ENCODE results near the gene ORAI2.
A peak's percentile ranks its signal among the peaks of the same experiment; 100 is the strongest.
"Not testable (repeated sequence)": the region's sequence is repeated elsewhere in the genome, so short reads cannot be mapped to it uniquely, and the experiment has no call there.

The ORAI2 gene

GRCh38 chr7:102433219-102434038 is at the start of gene ORAI2:
Gene ORAI2, plus strand, starts transcription at chr7:102433575. Its CDS starts 5,382 bp downstream, at chr7:102438957.
- peak; percentile 64 to 82 (median 76) for DNase-seq (ENCODE audit: low read depth in 4 of 4, low spot score in 1 of 4)

GRCh38 chr7:102387064-102387463 is 46.3 kb upstream of the ORAI2 start:
- DNase-seq (ENCODE audit: low read depth in 4 of 4, low spot score in 1 of 4) = no peak

GRCh38 chr7:102389810-102390209 is 43.6 kb upstream of the ORAI2 start:
- DNase-seq (ENCODE audit: low read depth in 4 of 4, low spot score in 1 of 4) = no peak

GRCh38 chr7:102390697-102391484 is 42.5 kb upstream of the ORAI2 start:
- DNase-seq (ENCODE audit: low read depth in 4 of 4, low spot score in 1 of 4) = peak; percentile 39 to 57 (median 46)

- no peak for DNase-seq (ENCODE audit: low read depth in 4 of 4, low spot score in 1 of 4)
Observed at GRCh38 chr7:102392330-102392729, 41.0 kb upstream of the ORAI2 start.

- no peak for DNase-seq (ENCODE audit: low read depth in 4 of 4, low spot score in 1 of 4)
Observed at GRCh38 chr7:102393467-102393866, 39.9 kb upstream of the ORAI2 start.

GRCh38 chr7:102395592-102395872 is 37.8 kb upstream of the ORAI2 start:
- DNase-seq (ENCODE audit: low read depth in 4 of 4, low spot score in 1 of 4) = no peak

- peak; percentile 49 to 71 (median 62) for DNase-seq (ENCODE audit: low read depth in 4 of 4, low spot score in 1 of 4)
Observed at GRCh38 chr7:102395873-102396709, 37.3 kb upstream of the ORAI2 start, which contains the start of gene PRKRIP1. Gene PRKRIP1, plus strand, starts transcription at chr7:102396363. Its CDS starts 49 bp downstream, at chr7:102396412.

- no peak for DNase-seq (ENCODE audit: low read depth in 4 of 4, low spot score in 1 of 4)
Observed at GRCh38 chr7:102396710-102397019, 36.7 kb upstream of the ORAI2 start.

GRCh38 chr7:102398543-102398942 is 34.8 kb upstream of the ORAI2 start:
- no peak for DNase-seq (ENCODE audit: low read depth in 4 of 4, low spot score in 1 of 4)

- DNase-seq (ENCODE audit: low read depth in 4 of 4, low spot score in 1 of 4) = no peak
Observed at GRCh38 chr7:102400360-102400759, 33.0 kb upstream of the ORAI2 start.

- DNase-seq (ENCODE audit: low read depth in 4 of 4, low spot score in 1 of 4) = no peak
Observed at GRCh38 chr7:102403563-102403962, 29.8 kb upstream of the ORAI2 start.

GRCh38 chr7:102404005-102404861 is 29.1 kb upstream of the ORAI2 start:
- no peak for DNase-seq (ENCODE audit: low read depth in 4 of 4, low spot score in 1 of 4)

GRCh38 chr7:102404862-102405188 is 28.6 kb upstream of the ORAI2 start:
- not testable (repeated sequence) for DNase-seq (ENCODE audit: low read depth in 4 of 4, low spot score in 1 of 4)

- no peak for DNase-seq (ENCODE audit: low read depth in 4 of 4, low spot score in 1 of 4)
Observed at GRCh38 chr7:102407910-102408309, 25.5 kb upstream of the ORAI2 start.

GRCh38 chr7:102408530-102408929 is 24.8 kb upstream of the ORAI2 start:
- DNase-seq (ENCODE audit: low read depth in 4 of 4, low spot score in 1 of 4) = not testable (repeated sequence)

GRCh38 chr7:102409340-102409739 is 24.0 kb upstream of the ORAI2 start:
- no peak for DNase-seq (ENCODE audit: low read depth in 4 of 4, low spot score in 1 of 4)

GRCh38 chr7:102410123-102410522 is 23.3 kb upstream of the ORAI2 start:
- DNase-seq (ENCODE audit: low read depth in 4 of 4, low spot score in 1 of 4) = no peak

GRCh38 chr7:102410918-102411317 is 22.5 kb upstream of the ORAI2 start:
- no peak for DNase-seq (ENCODE audit: low read depth in 4 of 4, low spot score in 1 of 4)

GRCh38 chr7:102412548-102412947 is 20.8 kb upstream of the ORAI2 start:
- DNase-seq (ENCODE audit: low read depth in 4 of 4, low spot score in 1 of 4) = no peak

- DNase-seq (ENCODE audit: low read depth in 4 of 4, low spot score in 1 of 4) = no peak
Observed at GRCh38 chr7:102413091-102413490, 20.3 kb upstream of the ORAI2 start.

Data from stimulated activated CD4-positive, alpha-beta T cell treated with anti-CD3 and anti-CD28 coated beads, Interleukin-1b, Interleukin-23, amount 100 ng/mL, for 24 hours (primary cell).